Measurements from ENCODE around the gene HSBP1.

- TF ChIP-seq ARNTL (CRISPR knock-in tag; IDR thresholded peaks at IDR 0.05; ENCODE audit: borderline replicate concordance, low read depth) (no peak), TSHZ2 (CRISPR knock-in tag; IDR thresholded peaks at IDR 0.05) (no peak), CSDC2 (CRISPR knock-in tag; IDR thresholded peaks at IDR 0.05) (no peak), BACH2 (CRISPR knock-in tag; IDR thresholded peaks at IDR 0.05; ENCODE audit: borderline replicate concordance) (no peak), RARB (CRISPR knock-in tag; IDR thresholded peaks at IDR 0.05) (no peak)
- TF ChIP-seq, protein P1, sequence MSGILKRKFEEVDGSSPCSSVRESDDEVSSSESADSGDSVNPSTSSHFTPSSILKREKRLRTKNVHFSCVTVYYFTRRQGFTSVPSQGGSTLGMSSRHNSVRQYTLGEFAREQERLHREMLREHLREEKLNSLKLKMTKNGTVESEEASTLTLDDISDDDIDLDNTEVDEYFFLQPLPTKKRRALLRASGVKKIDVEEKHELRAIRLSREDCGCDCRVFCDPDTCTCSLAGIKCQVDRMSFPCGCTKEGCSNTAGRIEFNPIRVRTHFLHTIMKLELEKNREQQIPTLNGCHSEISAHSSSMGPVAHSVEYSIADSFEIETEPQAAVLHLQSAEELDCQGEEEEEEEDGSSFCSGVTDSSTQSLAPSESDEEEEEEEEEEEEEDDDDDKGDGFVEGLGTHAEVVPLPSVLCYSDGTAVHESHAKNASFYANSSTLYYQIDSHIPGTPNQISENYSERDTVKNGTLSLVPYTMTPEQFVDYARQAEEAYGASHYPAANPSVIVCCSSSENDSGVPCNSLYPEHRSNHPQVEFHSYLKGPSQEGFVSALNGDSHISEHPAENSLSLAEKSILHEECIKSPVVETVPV (CRISPR knock-in tag; IDR thresholded peaks at IDR 0.05) = no peak
- TF ChIP-seq, protein P2, sequence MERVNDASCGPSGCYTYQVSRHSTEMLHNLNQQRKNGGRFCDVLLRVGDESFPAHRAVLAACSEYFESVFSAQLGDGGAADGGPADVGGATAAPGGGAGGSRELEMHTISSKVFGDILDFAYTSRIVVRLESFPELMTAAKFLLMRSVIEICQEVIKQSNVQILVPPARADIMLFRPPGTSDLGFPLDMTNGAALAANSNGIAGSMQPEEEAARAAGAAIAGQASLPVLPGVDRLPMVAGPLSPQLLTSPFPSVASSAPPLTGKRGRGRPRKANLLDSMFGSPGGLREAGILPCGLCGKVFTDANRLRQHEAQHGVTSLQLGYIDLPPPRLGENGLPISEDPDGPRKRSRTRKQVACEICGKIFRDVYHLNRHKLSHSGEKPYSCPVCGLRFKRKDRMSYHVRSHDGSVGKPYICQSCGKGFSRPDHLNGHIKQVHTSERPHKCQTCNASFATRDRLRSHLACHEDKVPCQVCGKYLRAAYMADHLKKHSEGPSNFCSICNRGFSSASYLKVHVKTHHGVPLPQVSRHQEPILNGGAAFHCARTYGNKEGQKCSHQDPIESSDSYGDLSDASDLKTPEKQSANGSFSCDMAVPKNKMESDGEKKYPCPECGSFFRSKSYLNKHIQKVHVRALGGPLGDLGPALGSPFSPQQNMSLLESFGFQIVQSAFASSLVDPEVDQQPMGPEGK (CRISPR knock-in tag; IDR thresholded peaks at IDR 0.05; ENCODE audit: borderline replicate concordance) = no peak
- TF ChIP-seq, protein P3, sequence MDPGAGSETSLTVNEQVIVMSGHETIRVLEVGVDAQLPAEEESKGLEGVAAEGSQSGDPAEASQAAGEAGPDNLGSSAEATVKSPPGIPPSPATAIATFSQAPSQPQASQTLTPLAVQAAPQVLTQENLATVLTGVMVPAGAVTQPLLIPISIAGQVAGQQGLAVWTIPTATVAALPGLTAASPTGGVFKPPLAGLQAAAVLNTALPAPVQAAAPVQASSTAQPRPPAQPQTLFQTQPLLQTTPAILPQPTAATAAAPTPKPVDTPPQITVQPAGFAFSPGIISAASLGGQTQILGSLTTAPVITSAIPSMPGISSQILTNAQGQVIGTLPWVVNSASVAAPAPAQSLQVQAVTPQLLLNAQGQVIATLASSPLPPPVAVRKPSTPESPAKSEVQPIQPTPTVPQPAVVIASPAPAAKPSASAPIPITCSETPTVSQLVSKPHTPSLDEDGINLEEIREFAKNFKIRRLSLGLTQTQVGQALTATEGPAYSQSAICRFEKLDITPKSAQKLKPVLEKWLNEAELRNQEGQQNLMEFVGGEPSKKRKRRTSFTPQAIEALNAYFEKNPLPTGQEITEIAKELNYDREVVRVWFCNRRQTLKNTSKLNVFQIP (CRISPR knock-in tag; IDR thresholded peaks at IDR 0.05; ENCODE audit: borderline replicate concordance, low read depth) = no peak
These were observed 35.2 kb downstream of the HSBP1 start for GRCh38 chr16:83842756-83843507.

Data from SK-N-SH treated with all-trans-retinoic acid at 6 μM for 48 hours (cell line).